Measurements from ENCODE around the gene KBTBD8. TPM values are rescaled to one million over a fixed set of nuclear protein-coding genes. Genes with fewer than 3 reads are reported as not detected.

KBTBD8 gene
- total and polyA plus RNA-seq, 9 of the 15 experiments (the other 6 are each of a cell fraction or from before 2014, with no cell fraction given) = 2.7 to 9.1 (median 5.6) TPM

- TF ChIP-seq KDM5B (IDR thresholded peaks at IDR 0.05; ENCODE audit: insufficient replicate concordance, low read depth, low read length) (no peak), STAT5A (IDR thresholded peaks at IDR 0.05; ENCODE audit: borderline replicate concordance, low read length) (peak; percentile 64; the same call in 1 of the 2 replicates), ZNF79 (CRISPR knock-in tag; IDR thresholded peaks at IDR 0.05; ENCODE audit: low read depth) (no peak), ZNF347 (CRISPR knock-in tag; IDR thresholded peaks at IDR 0.05; ENCODE audit: low read depth) (no peak), PTTG1 (tag; IDR thresholded peaks at IDR 0.05; ENCODE audit: low read depth) (no peak), TFAM (CRISPR knock-in tag; conservative IDR thresholded peaks at IDR 0.05) (no peak), USF2 (CRISPR knock-in tag; IDR thresholded peaks at IDR 0.05) (no peak), HEY1 (CRISPR knock-in tag; IDR thresholded peaks at IDR 0.05; ENCODE audit: borderline replicate concordance) (no peak), SRSF7 (optimal IDR thresholded peaks at IDR 0.05; ENCODE audit: low read depth, low read length) (no peak), FOXJ3 (CRISPR knock-in tag; IDR thresholded peaks at IDR 0.05) (no peak), ZNF655 (CRISPR knock-in tag; IDR thresholded peaks at IDR 0.05) (no peak), PBX2 (CRISPR knock-in tag; IDR thresholded peaks at IDR 0.05; ENCODE audit: low read depth) (peak; percentile 38; the same call in 1 of the 2 replicates), PBX2 (tag; conservative IDR thresholded peaks at IDR 0.05; ENCODE audit: low read depth) (peak; percentile 82), CHCHD3 (CRISPR knock-in tag; IDR thresholded peaks at IDR 0.05) (no peak), RAD21 (CRISPR knock-in tag; conservative IDR thresholded peaks at IDR 0.05 in 1 of 2, IDR thresholded peaks at IDR 0.05 in 1 of 2) (no peak), MYC (IDR thresholded peaks at IDR 0.05; ENCODE audit: low read depth, low read length) (no peak), MYC (CRISPR knock-in tag; IDR thresholded peaks at IDR 0.05; ENCODE audit: borderline replicate concordance, low read depth) (no peak), ZBTB12 (CRISPR knock-in tag; IDR thresholded peaks at IDR 0.05) (no peak), CTBP1 (IDR thresholded peaks at IDR 0.05; ENCODE audit: borderline replicate concordance) (peak; percentile 91), SETDB1 (IDR thresholded peaks at IDR 0.05; ENCODE audit: low read length) (no peak), KLF1 (tag; IDR thresholded peaks at IDR 0.05) (peak; percentile 55; the same call in 1 of the 2 replicates), NFXL1 (CRISPR knock-in tag; IDR thresholded peaks at IDR 0.05) (no peak), RBM34 (IDR thresholded peaks at IDR 0.05; ENCODE audit: borderline replicate concordance, insufficient read depth, low read length) (no peak)
These were observed 19.1 kb downstream of the KBTBD8 start (continued) for GRCh38 chr3:67017211-67017610.
